DMS153 treated with DMSO at 0.1 percent for 48 hours (cell line): ENCODE results near the gene TEDC1.

Experiments used
- DNase-seq: peaks from one replicate; lab custom pipeline; 2025; ENCODE audit not compliant: unreplicated experiment; lab: John Stamatoyannopoulos, UW

Gene TEDC1

GRCh38 chr14:105484069-105484996, 6.7 kb upstream of the TEDC1 start:
- DNase-seq: no peak

- DNase-seq: no peak
These were observed 6.1 kb upstream of the TEDC1 start for GRCh38 chr14:105484997-105485393.

- no peak for DNase-seq
These were observed 5.3 kb upstream of the TEDC1 start for GRCh38 chr14:105485739-105486162.

GRCh38 chr14:105486163-105486973, 4.7 kb upstream of the TEDC1 start, which contains the start of gene CRIP1:
CRIP1 (plus strand) TSS chr14:105486886; CDS start chr14:105487260, 374 bp downstream.
- DNase-seq: no peak

- DNase-seq: no peak
These were observed 4.0 kb upstream of the TEDC1 start for GRCh38 chr14:105486974-105487448.

- DNase-seq: no peak
These were observed 3.5 kb upstream of the TEDC1 start for GRCh38 chr14:105487449-105487985.

GRCh38 chr14:105487986-105488777, 2.9 kb upstream of the TEDC1 start:
- no peak for DNase-seq

- DNase-seq: no peak
These were observed 2.1 kb upstream of the TEDC1 start for GRCh38 chr14:105488781-105489541.

GRCh38 chr14:105489542-105490266, 1.3 kb upstream of the TEDC1 start:
- DNase-seq: no peak

- DNase-seq: no peak
These were observed 827 bp upstream of the TEDC1 start for GRCh38 chr14:105490267-105490571.

GRCh38 chr14:105491366-105491973, 424 bp downstream of the TEDC1 start:
- peak; percentile 20 for DNase-seq

- DNase-seq: no peak
These were observed 1.3 kb downstream of the TEDC1 start for GRCh38 chr14:105492031-105492970.

- DNase-seq: no peak
These were observed 2.2 kb downstream of the TEDC1 start for GRCh38 chr14:105492971-105493871.

- DNase-seq: no peak
These were observed 3.0 kb downstream of the TEDC1 start for GRCh38 chr14:105493921-105494605.

GRCh38 chr14:105494606-105494929, 3.5 kb downstream of the TEDC1 start:
- no peak for DNase-seq
